Transverse colon (tissue), 4 donors: ENCODE measurements around the gene FIGLA. TPM values are rescaled to one million over a fixed set of nuclear protein-coding genes. Genes with fewer than 3 reads are reported as not detected.

Experiments
- DNase-seq: peaks from one replicate; pipeline ENCODE4 v3.0.0-alpha.2; 2019
- H3K27ac ChIP-seq, 4 donors: fragments of 200-600 bp; sonication (generic); 2 replicates each; pipeline ENCODE4 v1.5.1; 2016 to 2018; ENCODE audit warnings: inconsistent platforms in 4 of 4
- H3K27me3 ChIP-seq: fragments of 200-600 bp; sonication (generic); 2 replicates; pipeline ENCODE4 v1.5.1; 2017; ENCODE audit warnings: inconsistent platforms
- H3K36me3 ChIP-seq, 4 donors: fragments of 200-600 bp; sonication (generic); 2 replicates each; pipeline ENCODE4 v1.5.1; 2017 to 2019; ENCODE audit warnings: inconsistent platforms in 4 of 4
- H3K4me1 ChIP-seq, 4 donors: fragments of 200-600 bp; sonication (generic); 2 replicates each; pipeline ENCODE4 v1.5.1; 2017 to 2020; ENCODE audit warnings: inconsistent platforms in 4 of 4
- H3K4me3 ChIP-seq, 4 donors: fragments of 200-600 bp; sonication (generic); 1 replicate in 1 of 4; 2 replicates in 3 of 4; pipeline versions ENCODE4 v1.5.1 to v1.6.1; 2017 to 2019; ENCODE audit warnings: inconsistent platforms in 4 of 4
- H3K9me3 ChIP-seq, 2 donors: fragments of 200-600 bp; sonication (generic); 2 replicates each; pipeline ENCODE4 v1.5.1; 2017 to 2019; ENCODE audit warnings: inconsistent platforms in 2 of 2
- CTCF ChIP-seq, 5 experiments: fragments of 200-600 bp in 3 of 5; fragments of 450-650 bp in 2 of 5; sonication (generic) in 3 of 5; IDR thresholded peaks; 1 replicate in 2 of 5; 2 replicates in 3 of 5; pipeline ENCODE4 v1.5.1; 2016 to 2017; ENCODE audit warnings: antibody characterized with exemption in 5 of 5, inconsistent platforms in 3 of 5, mild to moderate bottlenecking in 2 of 5, moderate library complexity in 1 of 5
- EP300 ChIP-seq: sonication (generic); formaldehyde crosslinking; IDR thresholded peaks from one replicate; pipeline ENCODE4 v1.6.1; 2017; ENCODE audit warnings: antibody characterized with exemption, low read depth
- POLR2A ChIP-seq: fragments of 450-650 bp; IDR thresholded peaks from one replicate; pipeline ENCODE4 v1.6.1; 2016; ENCODE audit warnings: antibody characterized with exemption, mild to moderate bottlenecking, moderate library complexity
- POLR2AphosphoS5 ChIP-seq, 3 donors: sonication (generic); formaldehyde crosslinking; IDR thresholded peaks; one replicate each; pipeline ENCODE4 v1.6.1; 2016; ENCODE audit warnings: antibody characterized with exemption in 3 of 3
- WGBS, 2 donors: methylation state at CpG; one replicate each; pipeline ENCODE4 v1.1.5; 2018; ENCODE audit warnings: low coverage in 1 of 2; 5-methylcytosine and 5-hydroxymethylcytosine counted together
- in situ Hi-C, 4 donors: fragments of 200-750 bp; cut with MboI; loops; one replicate each; pipeline versions ENCODE4 v1.15.0 to v1.15.1; 2017; ENCODE audit warnings: low sequenced_read_pairs in 3 of 4, low pct_ligation_motif_present in 1 of 4, low pct_unique_long_range_greater_than_20kb in 1 of 4
- intact Hi-C: fragments of 100-400 bp; cut with DNase I; formaldehyde crosslinking; loops from one replicate; pipeline ENCODE4 v1.15.1; 2023; ENCODE audit warnings: low total_unique reads
- total RNA-seq, 4 donors: library from RNA; depleted of rRNA; stranded (reverse); fragments of >200 nt; gene quantifications; one replicate each; pipeline ENCODE4 v1.1.0, GENCODE V29; 2016

The FIGLA gene, protein sequence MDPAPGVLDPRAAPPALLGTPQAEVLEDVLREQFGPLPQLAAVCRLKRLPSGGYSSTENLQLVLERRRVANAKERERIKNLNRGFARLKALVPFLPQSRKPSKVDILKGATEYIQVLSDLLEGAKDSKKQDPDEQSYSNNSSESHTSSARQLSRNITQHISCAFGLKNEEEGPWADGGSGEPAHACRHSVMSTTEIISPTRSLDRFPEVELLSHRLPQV
- total RNA-seq, result not detected

- Histone ChIP-seq H3K9me3 (no peaks in the 10 kb centered on the region), H3K27me3 (peaks cover 78% of the 10 kb centered on the region), H3K27ac (no peak within 1 kb of the TSS), H3K36me3 (no peaks in the 10 kb centered on the region), H3K4me3 (peak within 1 kb of the TSS in 2 of 4 donors; percentile 4 to 44), H3K4me1 (peaks cover 4 to 14% (median 13%) of the 10 kb centered on the region in 4 donors)
- in situ Hi-C loops, result no loop called here
- TF ChIP-seq POLR2AphosphoS5 (IDR thresholded peaks at IDR 0.05), result no peak
- TF ChIP-seq POLR2A, result no peak
- no peak for TF ChIP-seq EP300
- no peak for TF ChIP-seq CTCF (IDR thresholded peaks at IDR 0.05)
- 15% methylated on average over 46 of the region's 69 CpGs; no CpG with 5 or more reads in 1 of the 2 donors for WGBS, 2 donors
- intact Hi-C loops, result no loop called here
- DNase-seq, result no peak
Measured at GRCh38 chr2:70790136-70790828, at the start of gene FIGLA. TSS of gene FIGLA (minus strand) at chr2:70790643. CDS start at chr2:70790638, 5 bp downstream.

DNA sequence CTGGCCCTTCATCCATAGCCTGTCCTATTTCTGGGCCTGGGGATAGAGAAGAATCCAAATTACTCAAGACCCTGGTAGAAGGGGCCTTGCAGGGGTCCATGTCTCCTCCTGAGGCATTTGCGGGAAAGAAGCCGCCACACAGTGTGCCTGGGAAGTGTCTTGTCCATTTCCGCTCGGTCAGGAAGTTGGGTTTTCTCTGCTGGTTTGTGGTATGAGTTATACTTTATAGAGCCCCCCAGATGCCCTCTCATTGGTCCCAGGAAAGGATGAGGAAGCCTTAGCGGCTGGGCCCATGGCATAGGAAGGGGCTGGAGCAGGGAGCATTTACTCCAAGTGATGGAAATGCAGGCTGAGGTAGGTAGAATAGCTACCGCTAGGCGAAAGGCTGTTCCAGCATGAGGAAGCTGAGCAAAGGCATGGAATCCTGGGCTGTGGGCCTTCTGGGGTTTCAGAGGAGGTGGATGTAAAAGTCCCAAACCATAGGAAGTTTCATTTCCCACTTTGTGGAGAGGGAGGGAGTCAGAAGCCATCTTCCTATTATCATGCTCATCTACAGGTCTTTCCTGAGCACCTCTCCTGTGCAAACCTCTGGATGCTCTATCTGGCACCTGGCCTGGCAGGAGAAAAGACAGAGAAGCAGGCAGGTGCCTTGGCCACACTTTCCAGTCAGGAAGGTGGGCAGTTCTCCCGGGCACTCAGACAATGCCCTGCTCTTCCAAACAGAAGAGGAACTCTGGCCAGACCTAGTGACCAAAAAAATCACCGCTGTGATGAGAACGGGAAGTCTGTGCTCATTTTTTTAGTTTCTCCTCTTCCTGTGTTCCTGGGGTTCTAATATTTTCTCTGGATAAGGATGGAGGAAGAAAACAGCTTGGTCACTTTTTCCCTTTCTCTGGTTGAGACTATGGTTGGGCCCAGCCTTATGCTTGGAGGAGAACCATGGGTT is 47.8 kb upstream of the FIGLA start:
- no peak for TF ChIP-seq EP300
- TF ChIP-seq POLR2AphosphoS5 (IDR thresholded peaks at IDR 0.05), result no peak
- TF ChIP-seq CTCF (IDR thresholded peaks at IDR 0.05), result no peak
- TF ChIP-seq POLR2A, result no peak
- 74 to 83% methylated on average over 2 to 8 of the region's 10 CpGs for WGBS, 2 donors
- DNase-seq, result no peak
- no peaks in the 10 kb centered on the region for H3K36me3 ChIP-seq
- no peak overlapping the region for H3K27ac ChIP-seq
- H3K4me1 ChIP-seq, result no peaks in the 10 kb centered on the region
- no peaks in the 10 kb centered on the region for H3K9me3 ChIP-seq
- in situ Hi-C loops, result no loop called here
- H3K27me3 ChIP-seq, result peaks cover 9% of the 10 kb centered on the region
- no peak overlapping the region for H3K4me3 ChIP-seq
- intact Hi-C loops, result no loop called here

- Histone ChIP-seq H3K9me3 (no peaks in the 10 kb centered on the region), H3K36me3 (no peaks in the 10 kb centered on the region), H3K4me3 (no peak within 1 kb of the TSS), H3K4me1 (no peaks in the 10 kb centered on the region), H3K27me3 (no peaks in the 10 kb centered on the region), H3K27ac (no peak within 1 kb of the TSS)
- no peak for TF ChIP-seq CTCF (IDR thresholded peaks at IDR 0.05)
- TF ChIP-seq POLR2A, result no peak
- no peak for TF ChIP-seq POLR2AphosphoS5 (IDR thresholded peaks at IDR 0.05)
- no peak for TF ChIP-seq EP300
- DNase-seq, result no peak
- in situ Hi-C loops, result no loop called here
- 91% methylated on average over 4 of the region's 4 CpGs; no CpG with 5 or more reads in 1 of the 2 donors for WGBS, 2 donors
- intact Hi-C loops, result no loop called here
Measured at GRCh38 chr2:70835643-70836042, 45.2 kb upstream of the FIGLA start, which contains the start of gene CD207. TSS of gene CD207 (minus strand) at chr2:70835816. CDS start at chr2:70835776, 40 bp downstream.

DNA sequence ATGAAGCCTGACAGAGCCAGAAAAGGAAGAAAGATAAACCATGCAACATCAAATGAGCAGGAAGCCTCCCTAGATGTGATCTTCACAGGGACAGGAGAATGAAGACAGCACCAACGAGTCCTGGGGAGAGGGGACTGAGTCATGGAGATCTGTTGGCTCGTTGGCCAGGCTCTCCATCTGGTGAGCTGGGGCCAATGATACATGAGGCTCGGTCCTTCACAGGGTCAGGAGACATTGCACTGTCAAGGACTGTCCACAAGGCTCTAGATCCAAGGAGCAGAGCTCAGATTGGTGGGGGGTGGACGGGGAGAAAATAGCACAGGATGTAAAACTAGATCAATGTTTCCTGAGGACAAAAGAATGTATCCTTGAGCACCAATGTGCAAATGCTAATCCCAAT is 44.4 kb upstream of the FIGLA start:
- 58% methylated on average over 4 of the region's 4 CpGs; no CpG with 5 or more reads in 1 of the 2 donors for WGBS, 2 donors
- DNase-seq, result no peak
- Histone ChIP-seq H3K4me3 (no peak overlapping the region), H3K27me3 (no peaks in the 10 kb centered on the region), H3K36me3 (no peaks in the 10 kb centered on the region), H3K9me3 (no peaks in the 10 kb centered on the region), H3K4me1 (no peaks in the 10 kb centered on the region), H3K27ac (no peak overlapping the region)
- intact Hi-C loops (no loop called here), in situ Hi-C loops (no loop called here)
- no peak for TF ChIP-seq EP300
- TF ChIP-seq POLR2A, result no peak
- TF ChIP-seq POLR2AphosphoS5 (IDR thresholded peaks at IDR 0.05), result no peak
- TF ChIP-seq CTCF (IDR thresholded peaks at IDR 0.05), result no peak
